ENCODE results near the gene TNFRSF19.
"Not testable (repeated sequence)": the region's sequence is repeated elsewhere in the genome, so short reads cannot be mapped to it uniquely, and the experiment has no call there.

The TNFRSF19 gene

DNA sequence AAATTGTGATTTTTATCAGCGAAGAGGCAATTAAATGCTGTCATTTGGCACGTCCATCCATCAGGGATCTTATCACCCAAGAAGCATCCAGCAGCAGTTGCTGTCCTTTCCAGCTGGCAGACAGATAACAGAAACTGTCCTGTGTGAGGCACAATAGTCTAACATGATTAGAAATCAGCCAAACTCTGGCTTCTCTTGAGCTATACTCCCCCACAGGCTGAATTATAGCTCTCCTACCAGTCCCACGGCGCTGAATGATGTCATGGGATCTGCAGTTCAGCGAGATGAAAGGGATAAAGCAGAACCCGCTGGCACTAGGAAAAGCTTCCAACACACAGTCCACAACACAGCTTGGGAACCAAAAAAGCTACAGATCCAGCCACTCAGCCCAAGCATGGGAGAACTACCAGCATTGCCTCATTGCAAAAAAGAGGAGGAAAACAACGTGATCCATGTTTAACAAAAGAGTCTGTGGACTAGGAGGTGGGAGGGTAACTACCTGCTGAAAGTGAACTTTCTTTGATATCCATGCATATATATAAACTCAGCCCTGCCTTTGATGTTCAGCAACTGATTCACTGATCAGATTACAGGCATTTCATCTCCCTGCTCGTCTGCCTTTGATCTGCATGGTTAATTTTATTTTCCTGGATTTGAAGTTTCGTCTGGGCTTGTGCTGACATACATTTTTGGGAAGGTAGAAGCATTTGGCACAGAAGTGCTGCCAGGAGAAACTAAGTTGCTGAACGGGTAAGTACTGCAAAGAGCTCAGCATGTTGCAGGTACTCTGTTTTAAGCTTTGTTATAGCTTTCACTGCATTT is at the start of gene TNFRSF19:
TNFRSF19 (plus strand) TSS at position 314 of the 822 bp plus-strand sequence. CDS start 19,772 bp downstream, outside the sequence.
- Mint-ChIP-seq H3K9me3 (no peaks in the 10 kb centered on the region), H3K27me3 (peaks cover 29% of the 10 kb centered on the region), H3K27ac (no peak within 1 kb of the TSS), H3K36me3 (no peaks in the 10 kb centered on the region), H3K4me1 (peaks cover 16% of the 10 kb centered on the region), H3K4me3 (no peak within 1 kb of the TSS)

GRCh38 chr13:23529926-23530325 is 40.3 kb upstream of the TNFRSF19 start:
- not testable (repeated sequence) for H3K27me3 Mint-ChIP-seq, H3K4me3 Mint-ChIP-seq, H3K27ac Mint-ChIP-seq, H3K9me3 Mint-ChIP-seq, H3K4me1 Mint-ChIP-seq, H3K36me3 Mint-ChIP-seq

GRCh38 chr13:23531446-23531845 is 38.8 kb upstream of the TNFRSF19 start:
- Mint-ChIP-seq H3K4me3 (no peak overlapping the region), H3K9me3 (no peaks in the 10 kb centered on the region), H3K27ac (no peak overlapping the region), H3K36me3 (no peaks in the 10 kb centered on the region), H3K4me1 (no peaks in the 10 kb centered on the region), H3K27me3 (peaks cover 2% of the 10 kb centered on the region)

GRCh38 chr13:23534090-23534489 is 36.1 kb upstream of the TNFRSF19 start:
- Mint-ChIP-seq H3K27me3 (peaks cover 4% of the 10 kb centered on the region), H3K9me3 (no peaks in the 10 kb centered on the region), H3K27ac (no peak overlapping the region), H3K4me1 (no peaks in the 10 kb centered on the region), H3K36me3 (no peaks in the 10 kb centered on the region), H3K4me3 (no peak overlapping the region)

DNA sequence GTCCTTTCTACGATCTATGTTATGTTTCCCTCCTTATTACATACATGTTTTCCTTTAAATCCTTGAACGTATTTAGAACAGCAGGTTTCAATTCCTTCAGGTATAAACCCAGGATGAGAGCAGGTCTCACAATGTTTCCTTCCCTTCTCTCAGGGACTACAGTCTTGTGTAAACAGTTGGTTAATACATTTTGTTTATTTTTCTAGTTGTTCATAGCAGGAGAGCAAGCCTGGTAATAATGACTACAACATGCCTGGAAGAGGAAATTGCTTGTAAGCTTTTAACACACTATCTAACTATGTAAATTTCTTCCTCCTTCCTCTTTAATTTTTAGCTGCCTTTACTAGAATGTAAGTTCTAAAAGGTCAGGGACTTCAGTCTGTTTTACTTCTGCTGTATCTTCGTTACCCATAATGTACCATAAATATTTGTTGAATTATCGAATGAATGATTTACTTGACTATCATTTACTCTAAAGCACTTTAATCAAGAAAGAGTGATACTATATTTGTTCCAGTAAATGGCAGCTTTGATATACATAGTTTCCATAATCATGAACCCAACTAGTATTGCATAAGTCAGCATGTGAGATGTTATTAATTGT is 28.9 kb upstream of the TNFRSF19 start:
- no peaks in the 10 kb centered on the region for H3K9me3 Mint-ChIP-seq
- no peaks in the 10 kb centered on the region for H3K36me3 Mint-ChIP-seq
- H3K27me3 Mint-ChIP-seq: peaks cover 13% of the 10 kb centered on the region
- no peaks in the 10 kb centered on the region for H3K4me1 Mint-ChIP-seq
- H3K27ac Mint-ChIP-seq: no peak overlapping the region
- no peak overlapping the region for H3K4me3 Mint-ChIP-seq

DNA sequence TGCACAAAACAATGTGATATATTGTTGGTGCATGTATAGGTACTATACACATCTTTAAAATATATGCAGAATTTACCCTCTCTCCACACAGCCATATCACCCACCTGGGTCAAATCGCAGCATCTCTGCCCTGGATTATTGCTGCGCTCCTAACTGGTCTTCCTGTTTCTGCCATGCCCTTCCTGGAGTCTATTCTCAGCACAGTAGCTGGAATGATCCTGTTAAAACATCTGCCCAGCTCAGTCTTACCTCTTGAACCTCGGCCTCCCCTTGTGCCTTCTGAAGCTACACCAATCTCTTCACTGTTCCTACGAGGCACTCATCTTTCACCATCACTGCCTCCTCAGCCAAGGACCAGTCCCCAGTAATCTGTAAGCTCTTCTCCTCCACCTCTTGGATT is 25.5 kb upstream of the TNFRSF19 start:
- Mint-ChIP-seq H3K9me3 (no peaks in the 10 kb centered on the region), H3K4me1 (no peaks in the 10 kb centered on the region), H3K27me3 (peaks cover 25% of the 10 kb centered on the region), H3K36me3 (no peaks in the 10 kb centered on the region), H3K4me3 (no peak overlapping the region), H3K27ac (no peak overlapping the region)

GRCh38 chr13:23547000-23547590 is 23.1 kb upstream of the TNFRSF19 start:
- Mint-ChIP-seq H3K4me3 (no peak overlapping the region), H3K36me3 (no peaks in the 10 kb centered on the region), H3K27me3 (peaks cover 19% of the 10 kb centered on the region), H3K4me1 (no peaks in the 10 kb centered on the region), H3K27ac (no peak overlapping the region), H3K9me3 (no peaks in the 10 kb centered on the region)

- no peaks in the 10 kb centered on the region for H3K36me3 Mint-ChIP-seq
- H3K27me3 Mint-ChIP-seq: peaks cover 20% of the 10 kb centered on the region
- no peak overlapping the region for H3K4me3 Mint-ChIP-seq
- no peaks in the 10 kb centered on the region for H3K4me1 Mint-ChIP-seq
- no peaks in the 10 kb centered on the region for H3K9me3 Mint-ChIP-seq
- H3K27ac Mint-ChIP-seq: no peak overlapping the region
Measured at GRCh38 chr13:23549724-23550123, 20.5 kb upstream of the TNFRSF19 start.

GRCh38 chr13:23550163-23550562 is 20.0 kb upstream of the TNFRSF19 start:
- no peaks in the 10 kb centered on the region for H3K36me3 Mint-ChIP-seq
- peaks cover 20% of the 10 kb centered on the region for H3K27me3 Mint-ChIP-seq
- H3K4me3 Mint-ChIP-seq: no peak overlapping the region
- H3K9me3 Mint-ChIP-seq: no peaks in the 10 kb centered on the region
- no peak overlapping the region for H3K27ac Mint-ChIP-seq
- H3K4me1 Mint-ChIP-seq: no peaks in the 10 kb centered on the region

GRCh38 chr13:23551213-23552008 is 18.8 kb upstream of the TNFRSF19 start:
- H3K9me3 Mint-ChIP-seq: no peaks in the 10 kb centered on the region
- no peaks in the 10 kb centered on the region for H3K36me3 Mint-ChIP-seq
- H3K27me3 Mint-ChIP-seq: peaks cover 19% of the 10 kb centered on the region
- no peak overlapping the region for H3K4me3 Mint-ChIP-seq
- no peaks in the 10 kb centered on the region for H3K4me1 Mint-ChIP-seq
- no peak overlapping the region for H3K27ac Mint-ChIP-seq

DNA sequence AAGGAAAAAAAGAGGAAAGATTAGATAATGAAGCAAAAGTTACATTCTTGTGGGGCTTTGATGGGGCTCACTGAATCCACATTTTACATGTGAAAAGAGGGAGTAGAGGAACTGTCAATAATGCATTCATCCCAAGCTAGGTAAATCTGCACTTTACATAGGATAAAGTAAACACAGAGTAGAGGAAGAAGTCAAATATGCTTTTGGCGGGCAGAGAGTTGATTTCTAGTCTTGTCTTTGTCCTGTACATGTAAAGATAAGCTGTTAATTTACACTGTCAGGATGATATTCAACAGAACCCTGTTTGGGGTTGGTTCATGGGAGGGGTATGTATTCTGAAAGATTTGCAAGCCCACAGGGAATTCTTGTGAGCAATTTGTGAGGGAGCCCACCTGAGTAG is 18.0 kb upstream of the TNFRSF19 start:
- Mint-ChIP-seq H3K36me3 (no peaks in the 10 kb centered on the region), H3K9me3 (no peaks in the 10 kb centered on the region), H3K4me1 (no peaks in the 10 kb centered on the region), H3K27me3 (peaks cover 14% of the 10 kb centered on the region), H3K4me3 (no peak overlapping the region), H3K27ac (no peak overlapping the region)

DNA sequence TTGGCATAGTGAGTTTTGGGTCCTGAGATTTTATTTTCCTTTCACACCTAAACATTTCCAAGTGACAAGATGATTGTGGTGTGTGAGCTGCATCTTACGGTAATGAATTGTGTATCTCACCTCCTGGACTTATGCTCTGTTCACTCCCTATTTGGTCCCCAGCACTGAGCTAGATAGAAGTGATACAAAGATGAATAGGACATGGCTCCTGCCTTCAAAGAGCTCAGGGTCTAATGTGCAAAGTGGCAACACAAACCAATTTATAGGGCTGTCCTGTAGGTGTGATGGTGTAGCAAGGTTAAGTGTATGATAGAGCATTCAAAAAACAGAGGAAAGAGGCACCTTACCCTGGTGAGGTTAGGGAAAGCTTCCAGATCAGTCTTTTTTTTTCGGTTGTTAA is 17.6 kb upstream of the TNFRSF19 start:
- Mint-ChIP-seq H3K9me3 (no peaks in the 10 kb centered on the region), H3K4me3 (no peak overlapping the region), H3K4me1 (no peaks in the 10 kb centered on the region), H3K36me3 (no peaks in the 10 kb centered on the region), H3K27ac (no peak overlapping the region), H3K27me3 (peaks cover 11% of the 10 kb centered on the region)

DNA sequence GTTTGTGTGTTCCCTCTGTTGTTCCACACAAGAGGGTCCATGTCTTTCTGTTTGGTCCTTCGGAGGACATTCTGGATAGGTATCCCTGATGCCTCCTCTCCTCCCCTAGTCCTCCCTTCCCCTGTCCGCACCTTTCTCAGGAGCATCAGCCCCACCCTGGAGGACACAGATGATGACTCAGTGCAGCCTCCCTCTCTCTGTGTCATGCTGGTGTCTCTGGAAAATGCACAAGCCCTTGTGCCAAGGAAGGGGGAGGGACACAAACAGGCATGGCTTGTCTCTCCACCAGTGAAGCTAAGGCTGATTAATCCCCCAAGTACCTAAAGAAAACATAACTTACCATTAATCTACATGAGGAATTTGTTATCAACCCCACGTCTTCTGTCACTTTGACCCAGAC is 16.2 kb upstream of the TNFRSF19 start:
- Mint-ChIP-seq H3K27me3 (peaks cover 5% of the 10 kb centered on the region), H3K4me3 (no peak overlapping the region), H3K4me1 (no peaks in the 10 kb centered on the region), H3K9me3 (no peaks in the 10 kb centered on the region), H3K27ac (no peak overlapping the region), H3K36me3 (no peaks in the 10 kb centered on the region)

GRCh38 chr13:23557043-23557442 is 13.2 kb upstream of the TNFRSF19 start:
- no peak overlapping the region for H3K4me3 Mint-ChIP-seq
- no peaks in the 10 kb centered on the region for H3K4me1 Mint-ChIP-seq
- no peaks in the 10 kb centered on the region for H3K9me3 Mint-ChIP-seq
- H3K27me3 Mint-ChIP-seq: peaks cover 5% of the 10 kb centered on the region
- H3K27ac Mint-ChIP-seq: no peak overlapping the region
- no peaks in the 10 kb centered on the region for H3K36me3 Mint-ChIP-seq

DNA sequence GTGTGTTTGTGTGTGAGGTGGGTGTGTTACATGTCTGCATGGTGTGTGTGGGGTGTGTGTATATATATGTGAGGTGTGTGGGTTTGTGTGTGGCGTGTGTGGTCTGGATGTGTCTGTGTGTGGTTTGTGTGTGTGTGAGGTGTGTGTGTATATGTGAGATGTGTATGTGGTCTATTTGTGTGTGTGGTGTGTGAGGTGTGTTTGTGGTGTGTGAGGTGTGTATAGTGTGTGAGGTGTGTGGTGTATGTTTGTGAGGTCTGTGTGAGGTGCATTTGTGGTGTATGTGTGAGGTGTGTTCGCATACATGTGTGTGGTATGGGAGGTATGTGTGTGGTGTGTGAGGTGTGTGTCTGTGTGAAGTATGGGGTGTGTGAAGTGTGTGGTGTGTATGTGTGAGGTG is 12.5 kb upstream of the TNFRSF19 start:
- no peak overlapping the region for H3K27ac Mint-ChIP-seq
- H3K4me3 Mint-ChIP-seq: no peak overlapping the region
- peaks cover 5% of the 10 kb centered on the region for H3K27me3 Mint-ChIP-seq
- H3K4me1 Mint-ChIP-seq: no peaks in the 10 kb centered on the region
- H3K36me3 Mint-ChIP-seq: no peaks in the 10 kb centered on the region
- no peaks in the 10 kb centered on the region for H3K9me3 Mint-ChIP-seq
